K562 (cell line): ENCODE data around the gene SRBD1. TPM values are rescaled to one million over a fixed set of nuclear protein-coding genes. Genes with fewer than 3 reads are reported as not detected.

Experiments used
- ATAC-seq: fragments of 200-7000 bp; cut with Tn5 transposase; 3 replicates; pipeline ENCODE4 v1.9.1; 2020; ENCODE audit warnings: moderate library complexity
- BruUV-seq: library from RNA; stranded (reverse); fragments of 400-500 nt; replicated peaks from 2 replicates; lab custom pipeline; 2021; lab: Mats Ljungman, UMichigan
- CTCF ChIA-PET: fragments of 300-600 bp; formaldehyde crosslinking; extraction: SDS; loops from one replicate; lab custom pipeline; 2021; ENCODE audit warnings: low intra/inter-chr PET ratio; lab: Yijun Ruan, JAX
- POLR2A ChIA-PET: fragments of 300-600, 350-650 bp; sonication (Branson Sonifier 250); formaldehyde crosslinking; extraction: SDS; loops from one replicate; lab custom pipeline; 2021; ENCODE audit warnings: antibody characterized with exemption, inconsistent platforms; lab: Yijun Ruan, JAX
- DNase-seq, 4 experiments: peaks; one replicate each; pipeline versions ENCODE4 v3.0.0 to v3.0.0-alpha.2; 2011 to 2018; ENCODE audit warnings: low spot score in 3 of 4, mixed read lengths in 3 of 4; ENCODE audit errors: extremely low read depth in 1 of 4
- FAIRE-seq: peaks from 2 replicates; lab custom pipeline; 2011; peaks lifted over from hg19 to GRCh38; lab: Jason Lieb, UNC
- H2AFZ ChIP-seq: 2 replicates; pipeline ENCODE4 v1.6.0; 2011; ENCODE audit warnings: low read depth, low read length, control low read depth, inconsistent platforms
- H3K27ac ChIP-seq: fragments of 200-600 bp; 3 replicates; pipeline ENCODE4 v1.8.0; 2011; ENCODE audit warnings: low read depth, mild to moderate bottlenecking, control low read depth, inconsistent platforms, low read length, moderate library complexity, mixed read lengths; ENCODE audit errors: extremely low read depth
- H3K27me3 ChIP-seq, 2 experiments: fragments of 300-600 bp in 1 of 2; 2 replicates in 1 of 2; 3 replicates in 1 of 2; pipeline versions ENCODE4 v1.6.0 to v1.8.0; 2011; ENCODE audit warnings: inconsistent platforms in 2 of 2, low read length in 2 of 2, mild to moderate bottlenecking in 1 of 2, mixed read lengths in 1 of 2, moderate library complexity in 1 of 2; ENCODE audit not compliant: control insufficient read depth in 2 of 2, insufficient read depth in 2 of 2
- H3K36me3 ChIP-seq: fragments of 300-600 bp; 3 replicates; pipeline ENCODE4 v1.8.0; 2011; ENCODE audit warnings: mild to moderate bottlenecking, low read length, inconsistent platforms; ENCODE audit not compliant: control insufficient read depth, insufficient read depth
- H3K4me1 ChIP-seq, 2 experiments: fragments of 200-600 bp in 1 of 2; replicated peaks in 1 of 2; 2 replicates in 1 of 2; 3 replicates in 1 of 2; pipeline versions ENCODE4 v1.5.1 to v1.8.0; 2011; ENCODE audit warnings: inconsistent platforms in 2 of 2, low read length in 2 of 2, mild to moderate bottlenecking in 1 of 2, mixed read lengths in 1 of 2, moderate library complexity in 1 of 2; ENCODE audit not compliant: control insufficient read depth in 2 of 2, insufficient read depth in 2 of 2
- H3K4me2 ChIP-seq: 2 replicates; pipeline ENCODE4 v1.6.1; 2011; ENCODE audit warnings: low read length, control low read depth, inconsistent platforms, mixed read lengths; ENCODE audit not compliant: insufficient read depth
- H3K4me3 ChIP-seq: fragments of 200-600 bp; sonication (generic), shearing (Covaris generic); 2 replicates; pipeline ENCODE4 v1.5.1; 2016; ENCODE audit warnings: control low read depth, inconsistent platforms
- H3K79me2 ChIP-seq: fragments of 200-600 bp; 3 replicates; pipeline ENCODE4 v1.8.0; 2011; ENCODE audit warnings: low read length, inconsistent platforms; ENCODE audit not compliant: control insufficient read depth, insufficient read depth
- H3K9ac ChIP-seq, 2 experiments: 2 replicates each; pipeline versions ENCODE4 v1.6.0 to v1.6.1; 2011; ENCODE audit warnings: low read depth in 2 of 2, low read length in 2 of 2, control low read depth in 1 of 2, inconsistent platforms in 1 of 2, mild to moderate bottlenecking in 1 of 2, mixed read lengths in 1 of 2; ENCODE audit not compliant: insufficient read depth in 1 of 2
- H3K9me1 ChIP-seq: one replicate; pipeline ENCODE4 v1.6.0; 2011; ENCODE audit warnings: inconsistent platforms, mild to moderate bottlenecking, low read length, moderate library complexity; ENCODE audit not compliant: control insufficient read depth, insufficient read depth
- H3K9me3 ChIP-seq: replicated peaks from 2 replicates; pipeline ENCODE4 v1.5.1; 2011; ENCODE audit warnings: low read depth, low read length, inconsistent platforms; ENCODE audit not compliant: control insufficient read depth, insufficient read depth
- H4K20me1 ChIP-seq: replicated peaks from 2 replicates; pipeline ENCODE4 v1.6.1; 2011; ENCODE audit warnings: low read length, inconsistent platforms, mixed read lengths; ENCODE audit not compliant: control insufficient read depth, insufficient read depth
- DIDO1 ChIP-seq: fragments of 450-650 bp; IDR thresholded peaks from 2 replicates; pipeline ENCODE4 v1.6.1; 2016; ENCODE audit warnings: low read depth, missing biosample characterization, missing genetic modification characterization
- JUN ChIP-seq, 2 experiments: sonication (generic) in 1 of 2; formaldehyde crosslinking in 1 of 2; IDR thresholded peaks; 2 replicates each; pipeline versions ENCODE4 v1.6.1 to v1.8.0; 2012 to 2022; ENCODE audit warnings: borderline replicate concordance in 2 of 2, mild to moderate bottlenecking in 2 of 2, improper control_type of control experiment in 1 of 2, low read depth in 1 of 2, low read length in 1 of 2, missing genetic modification reagents in 1 of 2
- KLF6 ChIP-seq: fragments of 250-450 bp; sonication (Bioruptor Pico); IDR thresholded peaks from 2 replicates; pipeline ENCODE4 v1.4.0; 2020; ENCODE audit warnings: mild to moderate bottlenecking, moderate library complexity, borderline replicate concordance
- NFE2 ChIP-seq: IDR thresholded peaks from 2 replicates; pipeline ENCODE4 v1.6.1; 2014; ENCODE audit warnings: antibody characterized with exemption, low read depth
- NONO ChIP-seq, 2 experiments: fragments of 200-400 bp in 1 of 2; fragments of 450-650 bp in 1 of 2; formaldehyde crosslinking in 1 of 2; IDR thresholded peaks; 2 replicates each; pipeline ENCODE4 v1.6.1; 2017; ENCODE audit warnings: low read depth in 2 of 2, mild to moderate bottlenecking in 2 of 2, moderate library complexity in 2 of 2, low read length in 1 of 2
- NR1H2 ChIP-seq: sonication (generic); formaldehyde crosslinking; IDR thresholded peaks from 2 replicates; pipeline ENCODE4 v1.4.0; 2020; ENCODE audit warnings: mild to moderate bottlenecking, missing genetic modification reagents
- PHB2 ChIP-seq: fragments of 450-650 bp; IDR thresholded peaks from 2 replicates; pipeline ENCODE4 v1.6.1; 2017; ENCODE audit warnings: low read depth
- POLR3G ChIP-seq: IDR thresholded peaks from 2 replicates; pipeline ENCODE4 v1.6.1; 2011; ENCODE audit not compliant: insufficient read length, insufficient replicate concordance; ENCODE audit errors: extremely low read depth
- PTBP1 ChIP-seq: fragments of 200-400 bp; formaldehyde crosslinking; IDR thresholded peaks from 2 replicates; pipeline ENCODE4 v1.6.1; 2017; ENCODE audit warnings: low read depth, low read length
- SMC3 ChIP-seq: conservative IDR thresholded peaks from 2 replicates; pipeline ENCODE4 v1.6.1; 2011; ENCODE audit warnings: low read depth, low read length, improper control_type of control experiment; ENCODE audit not compliant: insufficient read depth
- STAT5A ChIP-seq: IDR thresholded peaks from 2 replicates; pipeline ENCODE4 v1.6.1; 2012; ENCODE audit warnings: low read length, inconsistent platforms, borderline replicate concordance
- STAT5B ChIP-seq: fragments of 250-450 bp; sonication (Bioruptor Pico); IDR thresholded peaks from 2 replicates; pipeline ENCODE4 v1.8.0; 2021; ENCODE audit warnings: mild to moderate bottlenecking, inconsistent platforms
- WHSC1 ChIP-seq: IDR thresholded peaks from one replicate; pipeline ENCODE4 v1.6.1; 2012; ENCODE audit warnings: low read length, control low read depth, inconsistent platforms
- ZNF121 ChIP-seq: sonication (generic); formaldehyde crosslinking; conservative IDR thresholded peaks from 2 replicates; pipeline ENCODE4 v1.8.0; 2022; ENCODE audit warnings: missing genetic modification reagents
- ZNF668 ChIP-seq: fragments of 250-450 bp; sonication (Bioruptor Pico); IDR thresholded peaks from 2 replicates; pipeline ENCODE4 v1.8.0; 2022; ENCODE audit warnings: mild to moderate bottlenecking, inconsistent platforms
- WGBS: fragments of 100-300 bp; shearing (Covaris generic); methylation state at CpG from one replicate; pipeline ENCODE4 v1.1.6; 2016; ENCODE audit warnings: low coverage, mixed read lengths; ENCODE audit not compliant: insufficient coverage; ENCODE audit errors: missing lambda C conversion rate; 5-methylcytosine and 5-hydroxymethylcytosine counted together
- in situ Hi-C: fragments of 300-500 bp; cut with MboI; formaldehyde crosslinking; loops from 4 replicates; pipeline ENCODE4 v1.15.0; 2018; ENCODE audit warnings: inconsistent platforms, mixed read lengths
- intact Hi-C: fragments of 100-400 bp; cut with micrococcal nuclease; formaldehyde crosslinking; loops from 2 replicates; pipeline ENCODE4 v1.14.2; 2022
- polyA plus RNA-seq, 8 experiments: library from polyadenylated mRNA; depleted of rRNA in 4 of 8; stranded (reverse) in 5 of 8; unstranded in 3 of 8; fragments of >200 nt; fragmentation: Nextera tagmentation in 2 of 8; fragmentation: Illumina TruSeq in 1 of 8; extraction: Ambion mirVana in 2 of 8; extraction: Trizol in 1 of 8; gene quantifications; 2 replicates each; pipeline versions ENCODE4 v1.2.1 to v1.2.3, GENCODE V29; 2011 to 2014; ENCODE audit warnings: inconsistent platforms in 1 of 8, missing spikeins in 1 of 8
- total RNA-seq, 7 experiments: library from RNA; depleted of rRNA in 6 of 7; stranded (reverse); fragments of >200 nt in 6 of 7; fragmentation: Illumina TruSeq in 2 of 7; extraction: Trizol in 2 of 7; gene quantifications; 2 replicates each; pipeline versions ENCODE4 v1.2.1 to v1.2.3, GENCODE V29; 2011 to 2021; ENCODE audit warnings: low replicate concordance in 1 of 7
- TF ChIP-seq, protein P1 (sequence below), 2 experiments: IDR thresholded peaks; 2 replicates each; pipeline ENCODE4 v1.6.1; 2011; ENCODE audit warnings: borderline replicate concordance in 1 of 2, control low read depth in 1 of 2, low read depth in 1 of 2, low read length in 1 of 2, mild to moderate bottlenecking in 1 of 2, mixed read lengths in 1 of 2, moderate library complexity in 1 of 2; ENCODE audit not compliant: insufficient read depth in 1 of 2, insufficient read length in 1 of 2, poor library complexity in 1 of 2, severe bottlenecking in 1 of 2; ENCODE audit errors: extremely low read depth in 1 of 2
- TF ChIP-seq, protein P2 (sequence below): IDR thresholded peaks from 2 replicates; pipeline ENCODE4 v1.6.1; 2016; ENCODE audit warnings: missing genetic modification characterization, missing compliant biosample characterization
- TF ChIP-seq, protein P3 (sequence below): fragments of 450-650 bp; formaldehyde crosslinking; IDR thresholded peaks from 2 replicates; pipeline ENCODE4 v1.4.0; 2022; ENCODE audit warnings: missing genetic modification characterization

Gene SRBD1
- total and polyA plus RNA-seq, 9 of the 15 experiments (the other 6 are each of a cell fraction or from before 2014, with no cell fraction given): 6.9 to 23.2 (median 14.7) TPM

DNA sequence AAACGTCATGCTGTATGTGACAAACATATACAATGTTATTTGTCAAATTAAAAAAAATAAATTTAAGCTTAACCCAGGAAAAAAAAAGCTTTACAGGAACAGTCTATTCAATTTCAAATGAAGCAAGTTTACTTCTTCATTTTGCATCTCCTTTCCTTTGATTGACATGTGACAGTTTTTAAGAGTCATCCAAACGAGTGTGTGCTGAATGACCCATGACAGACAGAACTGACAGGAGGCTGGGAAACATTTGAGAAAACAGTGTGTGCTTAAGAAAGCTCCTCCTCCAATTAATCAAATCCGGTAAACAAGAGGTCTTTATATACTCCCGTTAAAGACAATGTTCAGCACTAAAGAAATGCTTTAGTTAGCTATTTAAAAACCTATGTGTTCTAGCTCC is 177.7 kb downstream of the SRBD1 start (continued):
- no peak for TF ChIP-seq DIDO1 (tag)

DNA sequence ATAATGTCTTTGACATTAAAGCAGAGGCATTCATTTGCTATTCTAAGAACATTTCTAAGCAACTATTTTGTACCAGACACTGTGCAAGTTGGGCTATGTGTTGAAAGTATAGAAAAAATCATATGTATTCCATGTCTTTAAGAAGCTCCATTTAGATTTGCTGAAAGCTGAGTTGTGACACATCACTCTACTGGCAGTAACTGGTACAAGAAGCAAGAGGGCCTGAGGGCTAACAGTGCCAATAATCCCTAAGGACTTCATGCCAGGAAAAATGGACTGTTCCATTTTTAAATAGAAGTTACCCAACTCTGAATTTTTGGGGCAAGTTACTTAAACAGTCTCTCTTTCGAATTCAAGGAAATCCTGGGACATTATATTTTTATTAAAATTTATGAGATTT is 178.7 kb downstream of the SRBD1 start:
- H3K9me1 ChIP-seq: no peaks in the 10 kb centered on the region
- DNase-seq: no peak
- no peaks in the 10 kb centered on the region for H3K27me3 ChIP-seq
- no peak for ATAC-seq
- WGBS: 82% methylated on average over 1 of the region's 1 CpG
- H3K9me3 ChIP-seq: no peaks in the 10 kb centered on the region
- no peak overlapping the region for H2AFZ ChIP-seq
- no peak for FAIRE-seq
- H3K36me3 ChIP-seq: no peaks in the 10 kb centered on the region
- H3K27ac ChIP-seq: no peak overlapping the region
- CTCF ChIA-PET: no interaction called here
- BruUV-seq: no TSS peak
- H3K4me1 ChIP-seq: peaks cover 0 to 6% of the 10 kb centered on the region in 2 experiments; a peak in 3 of 5 replicates
- H4K20me1 ChIP-seq: no peaks in the 10 kb centered on the region
- H3K79me2 ChIP-seq: no peaks in the 10 kb centered on the region
- no peak overlapping the region for H3K9ac ChIP-seq
- TF ChIP-seq WHSC1: no peak
- TF ChIP-seq PHB2: no peak
- TF ChIP-seq ZNF121: no peak
- no peak for TF ChIP-seq JUN (IDR thresholded peaks at IDR 0.05; ENCODE audit: borderline replicate concordance, low read depth, low read length)
- TF ChIP-seq JUN (CRISPR knock-in tag; IDR thresholded peaks at IDR 0.05; ENCODE audit: borderline replicate concordance): no peak
- no peak for TF ChIP-seq STAT5B (CRISPR knock-in tag)
- TF ChIP-seq STAT5A: no peak
- no peak for TF ChIP-seq NR1H2 (CRISPR knock-in tag)
- TF ChIP-seq POLR3G: no peak
- no peak for TF ChIP-seq KLF6 (CRISPR knock-in tag)
- TF ChIP-seq, protein P1, sequence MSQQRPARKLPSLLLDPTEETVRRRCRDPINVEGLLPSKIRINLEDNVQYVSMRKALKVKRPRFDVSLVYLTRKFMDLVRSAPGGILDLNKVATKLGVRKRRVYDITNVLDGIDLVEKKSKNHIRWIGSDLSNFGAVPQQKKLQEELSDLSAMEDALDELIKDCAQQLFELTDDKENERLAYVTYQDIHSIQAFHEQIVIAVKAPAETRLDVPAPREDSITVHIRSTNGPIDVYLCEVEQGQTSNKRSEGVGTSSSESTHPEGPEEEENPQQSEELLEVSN (IDR thresholded peaks at IDR 0.05; ENCODE audit: borderline replicate concordance in 1 of 2, extremely low read depth in 1 of 2, insufficient read depth in 1 of 2, insufficient read length in 1 of 2, low read depth in 1 of 2, low read length in 1 of 2, poor library complexity in 1 of 2, severe bottlenecking in 1 of 2): no peak
- TF ChIP-seq, protein P2, sequence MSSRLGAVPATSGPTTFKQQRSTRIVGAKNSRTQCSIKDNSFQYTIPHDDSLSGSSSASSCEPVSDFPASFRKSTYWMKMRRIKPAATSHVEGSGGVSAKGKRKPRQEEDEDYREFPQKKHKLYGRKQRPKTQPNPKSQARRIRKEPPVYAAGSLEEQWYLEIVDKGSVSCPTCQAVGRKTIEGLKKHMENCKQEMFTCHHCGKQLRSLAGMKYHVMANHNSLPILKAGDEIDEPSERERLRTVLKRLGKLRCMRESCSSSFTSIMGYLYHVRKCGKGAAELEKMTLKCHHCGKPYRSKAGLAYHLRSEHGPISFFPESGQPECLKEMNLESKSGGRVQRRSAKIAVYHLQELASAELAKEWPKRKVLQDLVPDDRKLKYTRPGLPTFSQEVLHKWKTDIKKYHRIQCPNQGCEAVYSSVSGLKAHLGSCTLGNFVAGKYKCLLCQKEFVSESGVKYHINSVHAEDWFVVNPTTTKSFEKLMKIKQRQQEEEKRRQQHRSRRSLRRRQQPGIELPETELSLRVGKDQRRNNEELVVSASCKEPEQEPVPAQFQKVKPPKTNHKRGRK: no peak
- TF ChIP-seq, protein P3, sequence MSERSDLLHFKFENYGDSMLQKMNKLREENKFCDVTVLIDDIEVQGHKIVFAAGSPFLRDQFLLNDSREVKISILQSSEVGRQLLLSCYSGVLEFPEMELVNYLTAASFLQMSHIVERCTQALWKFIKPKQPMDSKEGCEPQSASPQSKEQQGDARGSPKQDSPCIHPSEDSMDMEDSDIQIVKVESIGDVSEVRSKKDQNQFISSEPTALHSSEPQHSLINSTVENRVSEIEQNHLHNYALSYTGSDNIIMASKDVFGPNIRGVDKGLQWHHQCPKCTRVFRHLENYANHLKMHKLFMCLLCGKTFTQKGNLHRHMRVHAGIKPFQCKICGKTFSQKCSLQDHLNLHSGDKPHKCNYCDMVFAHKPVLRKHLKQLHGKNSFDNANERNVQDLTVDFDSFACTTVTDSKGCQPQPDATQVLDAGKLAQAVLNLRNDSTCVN: no peak
- no peak for TF ChIP-seq NONO (IDR thresholded peaks at IDR 0.05; ENCODE audit: low read depth in 2 of 2, low read length in 1 of 2)
- TF ChIP-seq SMC3: no peak
- TF ChIP-seq NFE2: no peak
- no peak for TF ChIP-seq PTBP1
- TF ChIP-seq ZNF668 (CRISPR knock-in tag): no peak
- in situ Hi-C loops: no loop called here
- H3K4me3 ChIP-seq: no peak overlapping the region
- H3K4me2 ChIP-seq: no peak overlapping the region
- POLR2A ChIA-PET: interaction anchor here (1.0 kb wide), 1 partner anchor 29 kb away, joined by 3 read pairs; no protein-coding TSS in a partner anchor
- intact Hi-C loops: no loop called here
